ENCODE results near the gene GTF3C6.
A peak's percentile ranks its signal among the peaks of the same experiment; 100 is the strongest.
"Not testable (repeated sequence)": the region's sequence is repeated elsewhere in the genome, so short reads cannot be mapped to it uniquely, and the experiment has no call there.

The GTF3C6 gene, protein sequence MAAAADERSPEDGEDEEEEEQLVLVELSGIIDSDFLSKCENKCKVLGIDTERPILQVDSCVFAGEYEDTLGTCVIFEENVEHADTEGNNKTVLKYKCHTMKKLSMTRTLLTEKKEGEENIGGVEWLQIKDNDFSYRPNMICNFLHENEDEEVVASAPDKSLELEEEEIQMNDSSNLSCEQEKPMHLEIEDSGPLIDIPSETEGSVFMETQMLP

DNA sequence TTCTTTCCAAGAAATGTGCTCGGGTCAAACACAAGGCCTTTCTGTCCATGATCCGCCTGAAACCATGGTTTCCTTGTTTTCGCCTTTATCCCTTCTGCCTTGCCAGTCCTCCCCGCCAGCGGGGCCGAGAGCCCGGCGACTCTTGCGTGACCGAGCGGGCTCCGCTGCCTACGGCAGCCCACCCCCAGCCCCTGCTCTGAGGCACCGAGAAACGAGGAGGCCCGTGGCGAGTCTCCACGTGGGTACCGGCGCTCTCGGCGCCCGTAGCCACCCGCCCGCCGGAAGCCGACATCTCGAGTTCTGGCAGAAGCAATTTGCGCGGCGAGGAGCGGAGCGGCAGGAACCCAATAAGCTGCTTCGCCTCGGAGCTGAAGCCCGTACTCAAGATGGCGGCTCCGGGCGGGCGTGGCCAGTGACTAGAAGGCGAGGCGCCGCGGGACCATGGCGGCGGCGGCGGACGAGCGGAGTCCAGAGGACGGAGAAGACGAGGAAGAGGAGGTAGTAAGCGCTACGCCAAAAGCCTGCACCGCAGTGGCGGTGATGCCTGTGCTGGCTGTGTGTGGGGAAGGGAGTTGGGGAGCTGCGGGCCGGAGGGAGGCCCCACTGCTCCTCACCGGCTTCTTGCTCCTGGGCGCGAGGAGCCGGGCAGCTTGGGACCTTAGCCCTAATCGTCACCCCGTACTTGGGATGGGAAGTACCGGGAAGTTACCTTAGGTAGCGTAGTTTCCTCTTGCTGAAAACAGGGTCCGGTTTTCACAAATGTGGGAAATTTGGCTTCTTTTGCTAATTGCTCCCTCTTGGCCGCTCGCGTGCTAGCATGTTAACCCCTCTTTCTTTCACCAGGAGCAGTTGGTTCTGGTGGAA lies at the start of gene GTF3C6:
TSS of gene GTF3C6 (plus strand) at position 378 of the 864 bp plus-strand sequence. CDS start at position 442, 64 bp downstream.
- peak; percentile 93 for DNase-seq

DNA sequence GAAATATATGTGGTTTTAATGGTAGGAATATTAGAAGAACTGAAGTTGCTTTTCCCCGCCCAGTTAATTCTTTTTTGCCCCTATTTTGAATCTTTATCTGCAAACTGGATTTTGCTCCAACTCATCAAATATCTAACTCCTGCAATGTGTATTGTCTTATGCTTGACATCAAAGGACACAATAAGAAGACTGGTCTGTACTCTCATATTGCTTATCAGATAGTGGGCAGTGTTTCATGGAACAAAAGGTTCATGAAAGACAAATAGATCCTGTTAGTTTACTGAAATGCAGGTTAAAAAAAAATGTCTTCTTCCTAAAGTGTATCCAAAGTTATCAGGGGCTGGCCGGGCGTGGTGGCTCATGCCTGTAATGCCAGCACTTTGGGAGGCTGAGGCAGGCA lies 27.7 kb upstream of the GTF3C6 start:
- no peak for DNase-seq

DNA sequence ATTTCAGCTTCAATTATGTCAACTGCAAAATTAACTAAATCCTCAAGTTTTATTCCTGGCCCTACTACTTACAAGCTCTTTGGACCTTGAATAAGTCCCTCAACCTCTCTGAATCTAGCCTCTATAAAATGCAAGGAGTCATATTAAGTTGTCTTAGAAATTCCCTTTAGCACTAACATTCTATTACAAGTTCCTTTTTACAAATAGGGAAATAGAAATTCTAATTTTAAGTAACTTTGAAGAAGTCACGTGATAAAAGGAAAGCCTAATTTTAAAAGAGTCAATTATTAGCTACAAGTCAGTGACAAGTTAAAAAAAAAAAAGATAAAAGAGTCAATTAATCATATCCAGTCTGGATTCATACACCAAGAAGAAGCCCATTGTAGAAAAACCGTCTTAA lies 24.6 kb upstream of the GTF3C6 start:
- no peak for DNase-seq

DNA sequence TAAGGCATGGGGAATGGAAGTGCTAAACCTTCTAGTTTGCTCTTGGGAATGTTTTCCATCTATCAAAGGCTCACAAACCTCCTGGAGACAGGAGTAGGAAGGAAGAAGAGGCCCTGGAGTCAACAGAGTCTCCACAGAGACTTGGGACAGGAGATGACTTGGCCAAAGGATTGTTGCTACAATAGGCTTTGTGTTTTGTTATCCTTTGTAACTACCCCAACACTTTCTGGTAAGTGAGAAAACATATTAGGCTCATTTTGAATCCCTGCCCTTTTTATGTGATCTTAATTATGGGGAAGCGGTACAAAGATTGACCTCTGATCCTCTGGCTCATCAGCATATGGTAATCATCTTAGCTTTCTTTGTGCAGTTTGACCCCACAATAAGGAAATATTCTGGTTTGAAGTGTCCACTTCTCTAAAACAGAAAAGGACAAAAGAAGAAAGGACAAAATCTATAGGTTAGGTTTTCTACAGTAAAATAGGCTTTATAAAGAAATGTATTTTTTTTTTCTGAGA lies 24.1 kb upstream of the GTF3C6 start:
- DNase-seq: no peak

DNA sequence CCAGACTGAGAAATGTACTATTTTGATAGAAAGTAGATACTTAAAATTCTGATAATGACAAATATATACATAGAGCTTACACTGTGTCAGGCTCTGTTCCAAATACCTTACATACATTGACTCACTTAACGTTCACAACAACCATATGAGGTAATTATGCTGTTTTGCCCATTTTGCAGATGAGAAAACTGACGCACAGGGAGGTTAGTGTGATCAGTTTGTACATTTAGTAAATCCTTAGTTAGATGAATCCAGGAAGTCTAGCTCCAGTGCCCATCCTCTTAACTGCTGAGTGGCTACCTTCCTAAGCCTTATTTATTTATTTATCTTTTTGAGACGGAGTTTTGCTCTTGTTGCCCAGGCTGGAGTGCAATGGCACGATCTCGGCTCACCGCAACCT lies 23.3 kb upstream of the GTF3C6 start:
- no peak for DNase-seq

DNA sequence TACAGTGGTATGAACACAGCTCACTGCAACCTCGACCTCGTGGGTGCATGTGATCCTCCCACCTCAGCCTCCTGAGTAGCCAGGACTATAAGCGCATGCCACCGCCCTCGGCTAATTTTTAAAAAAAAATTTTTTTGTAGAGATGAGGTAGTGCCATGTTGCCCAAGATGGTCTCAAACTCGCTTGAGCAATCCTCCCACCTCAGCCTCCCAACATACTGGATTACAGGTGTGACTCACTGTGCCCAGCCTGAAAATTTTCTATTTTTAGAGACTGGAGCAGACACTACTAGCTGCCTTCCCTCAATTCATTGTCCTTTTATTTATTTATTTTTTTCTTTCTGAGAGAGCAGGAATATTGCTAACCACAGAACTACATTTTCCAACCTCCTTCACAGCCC lies 20.3 kb upstream of the GTF3C6 start:
- no peak for DNase-seq

DNA sequence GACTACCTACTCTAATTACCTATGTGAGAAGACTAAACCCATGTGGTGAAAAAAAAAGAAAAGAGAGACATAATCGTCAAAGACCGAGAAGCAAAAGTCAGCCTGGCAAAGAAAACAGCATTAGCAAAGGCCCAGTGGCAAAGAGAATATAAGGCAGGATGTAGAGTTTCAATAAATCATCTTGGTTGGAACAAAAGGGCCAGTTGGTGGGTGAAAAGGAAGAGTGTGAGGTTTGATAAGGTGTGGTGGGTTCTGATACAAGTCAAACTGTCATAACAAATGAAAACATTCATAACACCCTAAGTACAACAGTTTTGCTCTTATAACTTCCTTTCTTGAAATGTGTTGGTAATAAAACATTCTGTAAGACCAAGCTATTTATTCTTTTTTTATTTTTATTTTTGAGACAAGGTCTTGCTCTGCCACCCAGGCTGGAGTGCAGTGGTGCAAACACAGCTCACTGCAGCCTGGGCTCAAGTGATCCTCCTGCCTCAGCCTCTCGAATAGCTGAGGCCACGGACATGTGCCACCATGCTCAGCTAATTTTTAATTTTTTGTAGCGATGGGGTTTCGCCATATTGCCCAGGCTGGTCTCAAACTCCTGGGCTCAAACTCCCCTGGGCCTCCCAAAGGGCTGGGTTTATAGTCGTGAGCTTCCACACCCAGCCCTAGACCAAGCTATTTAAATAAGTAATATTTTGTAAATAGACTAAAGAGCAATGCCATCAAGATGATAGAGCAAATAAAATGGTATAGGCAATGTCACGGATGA lies 18.9 kb upstream of the GTF3C6 start:
- no peak for DNase-seq

DNA sequence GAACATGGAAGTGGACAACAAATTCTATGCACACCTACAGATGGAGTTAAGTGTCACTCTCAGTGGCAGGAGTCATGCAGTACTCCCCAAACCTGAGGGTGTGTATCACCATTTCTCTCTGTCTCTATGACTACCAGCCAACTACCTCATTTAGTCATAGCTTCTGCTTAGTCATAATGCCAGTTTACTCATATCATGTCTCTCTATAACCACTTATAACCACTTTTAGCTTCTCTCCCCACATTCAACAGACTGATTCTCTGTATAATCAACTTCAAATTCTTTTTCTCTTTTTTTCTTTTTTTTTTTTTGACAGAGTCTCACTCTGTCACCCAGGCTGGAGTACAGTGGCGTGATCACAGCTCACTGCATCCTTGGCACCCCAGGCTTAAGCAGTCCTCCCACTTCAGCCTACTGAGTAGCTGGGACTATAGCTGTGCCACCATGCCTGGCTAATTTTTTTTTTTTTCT lies 13.8 kb upstream of the GTF3C6 start:
- DNase-seq: peak; percentile 72

DNA sequence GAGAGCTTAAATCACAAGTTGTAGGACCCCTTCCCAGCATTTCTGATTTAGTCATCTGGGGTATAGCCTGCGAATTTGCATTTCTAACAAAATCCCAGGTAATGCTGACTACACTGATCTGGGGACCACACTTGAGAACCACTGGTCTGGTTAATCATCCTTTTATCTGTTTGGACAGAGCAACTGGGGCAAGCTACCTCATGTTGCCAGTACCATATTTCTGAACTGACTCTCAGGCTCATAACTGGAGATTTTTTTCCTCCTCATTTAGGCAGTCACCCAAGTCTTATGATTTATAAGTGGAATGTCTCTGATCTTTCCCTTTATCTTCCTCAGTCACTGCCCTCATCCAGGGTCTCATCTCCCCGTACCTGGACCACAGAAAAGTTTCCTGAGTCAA lies 12.0 kb upstream of the GTF3C6 start:
- DNase-seq: no peak

DNA sequence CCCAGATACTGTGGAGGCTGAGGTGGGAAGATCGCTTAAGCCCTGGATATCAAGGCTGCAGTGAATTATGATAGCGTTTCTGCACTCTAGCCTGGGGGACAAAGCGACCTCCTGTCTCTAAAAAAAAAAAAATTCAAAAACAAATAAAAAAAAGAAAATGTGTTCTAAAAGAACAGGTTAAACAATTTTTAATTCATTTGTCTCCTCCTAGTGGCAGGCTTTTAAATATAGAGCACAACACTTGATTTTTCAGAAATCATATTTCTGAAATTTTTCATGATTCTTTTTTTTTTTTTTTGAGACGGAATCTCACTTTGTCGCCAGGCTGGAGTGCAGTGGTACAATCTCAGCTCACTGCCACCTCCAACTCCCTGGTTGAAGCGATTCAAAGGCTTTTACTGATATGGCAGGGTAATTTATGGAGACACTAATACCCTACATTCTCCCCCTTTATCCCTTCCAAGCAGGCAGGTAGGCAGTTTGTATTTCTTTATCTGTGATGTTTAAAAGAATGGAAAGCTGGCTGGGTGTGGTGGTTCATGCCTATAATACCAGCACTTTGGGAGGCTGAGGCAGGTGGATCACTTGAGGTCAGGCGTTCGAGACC lies 8.7 kb upstream of the GTF3C6 start:
- DNase-seq: peak; percentile 41

DNA sequence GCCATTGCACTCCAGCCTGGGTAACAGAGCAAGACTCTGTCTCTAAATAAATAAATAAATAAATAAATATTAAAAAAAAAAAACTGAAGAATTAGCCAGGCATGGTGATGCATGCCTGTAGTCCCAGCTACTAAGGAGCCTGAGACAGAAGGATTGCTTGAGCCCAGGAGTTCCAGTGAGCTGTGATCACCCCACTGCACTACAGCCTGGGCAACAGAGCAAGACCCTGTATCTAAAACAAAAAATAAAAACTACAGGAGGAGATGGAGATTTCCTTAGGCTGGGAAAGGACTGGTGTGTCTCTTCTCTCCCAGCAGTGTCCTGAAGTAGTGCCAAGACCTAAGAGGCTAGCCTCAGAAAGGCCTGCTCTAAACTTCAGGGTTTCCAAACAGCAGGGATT lies 8.1 kb upstream of the GTF3C6 start:
- DNase-seq: no peak

DNA sequence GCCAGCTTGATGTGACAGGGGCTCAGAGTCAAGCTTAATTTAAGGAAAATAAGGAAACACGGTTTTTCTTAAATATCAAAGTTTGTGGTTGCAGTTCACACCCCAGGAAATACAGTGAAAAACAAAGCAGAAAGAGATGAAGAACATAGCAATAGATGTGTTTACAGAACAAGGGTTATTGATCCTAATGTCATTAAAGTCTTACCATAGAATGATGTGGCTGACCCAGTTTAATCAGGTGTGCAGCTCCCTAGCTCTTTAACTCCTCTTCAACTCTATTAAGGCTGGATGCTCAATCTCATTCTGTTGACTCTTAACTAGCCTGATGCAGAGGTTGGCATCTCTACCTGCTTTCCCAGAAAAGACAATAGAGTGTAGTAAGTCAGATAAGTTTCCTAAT lies 7.5 kb upstream of the GTF3C6 start:
- DNase-seq: no peak

DNA sequence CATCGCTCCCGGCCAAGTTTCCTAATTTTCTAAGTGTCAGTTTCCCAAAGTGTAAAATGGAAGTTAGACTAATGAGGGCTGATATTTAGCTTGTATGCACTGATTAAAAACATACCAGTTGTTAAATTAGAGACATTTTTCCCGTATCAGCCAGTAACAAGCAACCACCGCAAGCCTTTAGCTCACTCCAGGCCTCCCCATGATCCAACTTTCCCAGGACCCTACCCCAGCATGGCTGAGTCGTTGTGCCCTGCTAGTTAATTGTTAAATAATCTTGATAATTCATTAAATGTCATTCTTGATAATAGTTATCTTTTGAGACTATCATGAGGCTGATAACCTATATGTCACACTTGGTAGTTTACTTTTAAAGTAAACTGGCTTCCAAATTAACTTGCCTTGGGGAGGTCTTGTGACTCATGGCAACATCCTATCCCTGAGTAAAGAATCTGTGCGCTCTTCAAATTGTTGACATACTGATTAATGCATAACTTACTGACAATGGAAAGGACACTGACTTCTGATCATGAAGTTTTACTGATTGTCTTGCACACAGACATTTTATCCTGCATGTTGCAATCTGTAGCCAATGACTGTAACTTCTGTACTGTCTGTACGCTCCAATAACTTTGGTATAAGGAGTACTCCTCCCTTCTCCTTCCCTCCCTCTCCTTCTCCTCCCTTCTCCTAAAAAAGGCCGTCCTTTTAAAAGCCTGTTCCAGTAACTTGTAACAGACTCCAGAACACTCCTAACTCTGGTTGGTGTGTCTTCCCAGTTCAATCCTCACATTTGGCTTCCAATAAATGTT lies 6.3 kb upstream of the GTF3C6 start:
- DNase-seq: peak; percentile 81

DNA sequence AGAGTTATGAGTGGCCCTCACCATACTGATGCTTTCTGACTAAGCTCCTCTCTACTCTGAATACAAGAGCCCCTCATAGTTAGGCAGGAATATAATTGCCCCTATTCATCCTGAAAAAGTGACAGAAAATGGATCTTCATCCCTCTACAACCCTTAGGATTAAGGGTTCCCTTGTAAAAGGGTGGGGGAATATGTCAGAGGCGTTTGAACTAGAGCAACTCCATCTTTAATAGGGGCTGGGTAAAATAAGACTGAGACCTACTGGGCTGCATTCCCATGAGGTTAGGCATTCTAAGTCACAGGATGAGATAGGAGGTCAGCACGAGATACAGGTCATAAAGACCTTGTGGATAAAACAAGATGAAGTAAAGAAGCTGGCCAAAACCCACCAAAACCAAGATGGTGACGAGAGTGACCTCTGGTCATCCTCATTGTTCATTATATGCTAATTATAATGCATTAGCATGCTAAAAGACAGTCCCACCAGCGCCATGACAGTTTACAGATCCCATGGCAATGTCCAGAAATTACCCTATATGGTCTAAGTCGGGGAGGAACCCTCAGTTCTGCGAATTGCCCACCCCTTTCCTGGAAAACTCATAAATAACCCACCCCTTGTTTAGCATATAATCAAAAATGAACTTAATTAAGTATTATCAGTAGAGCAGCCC lies 4.7 kb upstream of the GTF3C6 start:
- no peak for DNase-seq

DNA sequence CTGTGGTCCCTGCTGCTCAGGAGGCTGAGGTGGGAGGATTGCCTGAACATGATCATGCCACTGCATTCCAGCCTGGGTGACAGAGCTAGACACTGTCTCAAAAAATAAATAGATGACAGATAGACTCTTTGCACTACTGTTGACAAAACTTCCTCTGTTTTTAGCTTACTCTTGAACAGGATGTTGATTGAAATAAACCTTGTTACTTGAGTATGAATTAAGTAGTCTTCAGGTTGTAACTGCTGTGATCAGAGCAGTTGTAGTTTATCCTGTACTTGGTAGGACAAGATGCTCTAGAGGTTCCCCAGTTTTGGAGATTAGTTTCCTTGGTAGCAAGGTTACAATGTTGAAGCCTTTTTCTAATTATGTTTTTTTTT lies 1.5 kb downstream of the GTF3C6 start:
- DNase-seq: no peak

DNA sequence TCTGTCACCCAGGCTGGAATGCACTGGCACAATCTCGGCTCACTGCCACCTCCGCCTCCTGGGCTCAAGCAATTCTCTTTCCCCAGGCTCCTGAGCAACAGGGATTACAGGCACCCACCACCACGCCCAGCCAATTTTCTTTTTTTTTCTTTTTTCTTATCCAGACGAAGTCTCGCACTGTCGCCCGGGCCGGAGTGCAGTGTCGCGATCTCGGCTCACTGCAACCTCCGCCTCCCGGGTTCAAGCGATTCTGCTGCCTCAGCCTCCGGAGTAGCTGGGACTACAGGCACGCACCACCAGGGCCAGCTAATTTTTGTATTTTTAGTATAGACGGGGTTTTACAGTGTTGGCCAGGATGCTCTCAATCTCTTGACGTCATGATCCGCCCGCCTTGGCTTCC lies 4.1 kb downstream of the GTF3C6 start:
- not testable (repeated sequence) for DNase-seq

DNA sequence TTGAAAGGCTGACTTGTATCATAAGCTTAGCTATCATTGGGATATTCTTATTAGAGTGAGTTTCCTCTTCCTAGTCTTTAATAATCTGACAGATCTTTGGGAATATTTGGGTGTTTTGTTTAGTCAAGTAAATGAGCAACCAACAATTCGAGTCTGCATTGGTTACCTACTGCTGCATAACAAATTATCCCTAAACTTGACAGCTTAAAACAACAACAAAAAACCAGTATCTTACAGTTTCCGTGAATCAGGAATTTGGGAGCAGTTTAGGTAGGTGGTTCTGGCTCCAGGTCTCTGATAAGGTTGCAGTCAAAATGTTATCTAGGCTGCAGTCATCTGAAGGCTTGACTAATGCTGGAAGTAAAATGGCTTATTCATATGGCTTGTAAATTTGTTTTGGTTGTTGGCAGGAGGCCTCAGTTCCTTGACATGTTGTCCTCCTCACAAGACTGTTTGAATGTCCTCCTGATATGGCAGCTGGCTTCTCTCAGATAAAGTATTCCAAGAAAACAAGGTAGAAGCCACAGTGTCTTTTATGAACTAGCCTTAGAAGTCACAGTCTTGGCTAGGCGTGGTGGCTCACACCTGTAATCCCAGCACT lies 7.2 kb downstream of the GTF3C6 start:
- DNase-seq: no peak

DNA sequence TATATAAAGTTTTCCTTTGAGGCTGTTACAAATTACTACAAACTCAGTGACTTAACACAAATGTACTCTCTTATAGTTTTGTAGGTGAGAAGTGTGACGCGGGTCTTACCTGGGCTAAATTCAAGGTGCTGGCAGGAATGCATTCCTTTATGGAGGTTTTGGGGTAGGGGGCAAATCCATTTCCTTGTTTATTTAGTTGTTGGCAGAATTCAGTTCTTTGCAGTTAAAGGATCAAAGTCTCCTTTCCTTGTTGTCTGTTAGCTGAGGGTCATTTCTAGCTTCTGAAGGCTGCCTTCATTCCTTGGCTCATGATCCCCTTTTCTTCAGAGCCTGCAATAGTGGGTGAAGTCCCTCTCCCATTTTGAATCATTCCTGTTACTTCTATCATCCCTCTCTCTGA lies 10.2 kb downstream of the GTF3C6 start:
- DNase-seq: not testable (repeated sequence)

DNA sequence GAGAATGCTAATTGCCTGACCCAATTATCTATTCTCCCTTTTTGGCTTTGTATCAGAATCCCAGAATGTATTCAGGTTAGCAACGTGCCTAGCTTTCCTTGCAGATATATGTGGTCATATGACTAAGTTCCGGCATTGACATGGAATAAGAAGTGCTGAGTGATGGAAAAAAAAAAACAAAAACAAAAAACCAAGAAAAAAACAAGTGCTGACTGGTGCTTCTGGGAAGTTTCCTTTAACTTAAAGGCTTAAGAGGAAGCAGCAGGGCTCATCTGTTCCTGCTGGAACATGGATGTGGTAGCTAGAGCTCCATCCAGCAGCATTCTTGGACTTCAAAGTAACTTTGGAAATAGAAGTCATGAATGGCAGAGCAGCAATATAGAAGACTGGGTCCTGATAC lies 13.0 kb downstream of the GTF3C6 start:
- no peak for DNase-seq

DNA sequence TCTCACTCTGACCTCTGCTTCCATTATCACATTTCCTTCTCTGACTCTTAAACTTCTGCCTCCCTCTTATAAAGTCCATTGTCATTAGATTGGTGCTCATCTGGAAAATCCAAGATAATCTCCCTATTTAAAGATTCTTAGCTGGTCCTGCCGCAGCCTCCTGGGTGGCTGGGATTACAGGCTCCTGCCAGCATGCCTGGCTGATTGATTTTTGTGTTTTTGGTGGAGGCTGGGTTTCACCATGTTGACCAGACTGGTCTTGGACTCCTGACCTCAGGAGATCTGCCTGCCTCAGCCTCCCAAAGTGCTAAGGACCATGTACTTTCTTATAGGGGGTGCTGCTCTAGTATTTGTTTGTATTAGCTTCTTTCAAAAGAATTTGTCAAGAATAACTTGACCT lies 18.1 kb downstream of the GTF3C6 start:
- no peak for DNase-seq

DNA sequence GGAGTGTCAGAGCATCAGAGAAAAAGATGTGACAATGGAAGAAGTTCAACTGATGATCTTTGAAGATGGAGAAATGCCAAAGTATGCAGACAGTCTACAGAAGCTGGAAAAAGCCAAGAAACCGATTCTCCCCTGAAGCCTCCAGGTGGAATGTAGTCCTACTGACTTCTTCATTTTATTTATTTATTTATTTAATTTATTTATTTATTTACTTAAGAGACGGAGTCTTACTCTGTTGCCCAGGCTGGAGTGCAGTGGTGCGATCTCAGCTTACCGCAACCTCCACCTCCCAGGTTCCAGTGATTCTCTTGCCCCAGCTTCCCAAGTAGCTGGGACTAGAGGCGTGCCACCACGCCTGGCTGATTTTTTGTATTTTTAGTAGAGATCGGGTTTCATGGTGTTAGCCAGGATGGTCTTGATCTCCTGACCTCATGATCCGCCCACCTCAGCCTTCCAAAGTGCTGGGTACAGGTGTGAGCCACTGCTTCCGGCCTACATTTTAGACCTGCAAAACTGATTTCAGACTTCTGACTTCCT lies 21.1 kb downstream of the GTF3C6 start:
- DNase-seq: no peak
